GM18502 (cell line): ENCODE measurements around the gene NEK8.
A peak's percentile ranks its signal among the peaks of the same experiment; 100 is the strongest.
"Not testable (repeated sequence)": the region's sequence is repeated elsewhere in the genome, so short reads cannot be mapped to it uniquely, and the experiment has no call there.

Experiments
- ATAC-seq: cut with Tn5 transposase; IDR thresholded peaks from one replicate; pipeline ENCODE4 v1.9.1; 2021; ENCODE audit warnings: mild to moderate bottlenecking; ENCODE audit not compliant: unreplicated experiment, poor library complexity

The NEK8 gene

GRCh38 chr17:28707339-28707720 is 21.3 kb upstream of the NEK8 start:
- ATAC-seq, result no peak

GRCh38 chr17:28710861-28711722 is 17.5 kb upstream of the NEK8 start:
- peak; percentile 79 for ATAC-seq

GRCh38 chr17:28711723-28712031 is 16.9 kb upstream of the NEK8 start, which contains the start of gene PROCA1:
TSS of gene PROCA1 (minus strand) at chr17:28711888. CDS start at chr17:28711660, 228 bp downstream.
- ATAC-seq, result peak; percentile 27

- peak; percentile 41 for ATAC-seq
Observed at GRCh38 chr17:28712032-28712704, 16.4 kb upstream of the NEK8 start.

GRCh38 chr17:28712705-28713415 is 15.7 kb upstream of the NEK8 start:
- no peak for ATAC-seq

- ATAC-seq, result no peak
Observed at GRCh38 chr17:28714281-28714680, 14.3 kb upstream of the NEK8 start.

- no peak for ATAC-seq
Observed at GRCh38 chr17:28715217-28715616, 13.4 kb upstream of the NEK8 start.

- no peak for ATAC-seq
Observed at GRCh38 chr17:28716740-28717577, 11.6 kb upstream of the NEK8 start.

- ATAC-seq, result no peak
Observed at GRCh38 chr17:28717578-28718332, 10.8 kb upstream of the NEK8 start, which contains the start of gene RAB34. TSS of gene RAB34 (minus strand) at chr17:28717868. CDS start at chr17:28717266, 602 bp downstream.

GRCh38 chr17:28718333-28719020 is 10.1 kb upstream of the NEK8 start:
- no peak for ATAC-seq

- ATAC-seq, result no peak
Observed at GRCh38 chr17:28719021-28719433, 9.6 kb upstream of the NEK8 start.

- ATAC-seq, result no peak
Observed at GRCh38 chr17:28720247-28720996, 8.2 kb upstream of the NEK8 start.

GRCh38 chr17:28720997-28721329 is 7.6 kb upstream of the NEK8 start:
- not testable (repeated sequence) for ATAC-seq

- no peak for ATAC-seq
Observed at GRCh38 chr17:28722417-28723158, 6.0 kb upstream of the NEK8 start.

GRCh38 chr17:28723159-28723835 is 5.3 kb upstream of the NEK8 start:
- ATAC-seq, result no peak

GRCh38 chr17:28723836-28724499 is 4.6 kb upstream of the NEK8 start:
- ATAC-seq, result not testable (repeated sequence)
